Neural crest cell (in vitro differentiated cells): ENCODE results near the gene PACSIN2. TPM values are rescaled to one million over a fixed set of nuclear protein-coding genes. Genes with fewer than 3 reads are reported as not detected.

Experiments used
- DNase-seq: peaks from one replicate; pipeline ENCODE4 v3.0.0; 2021; ENCODE audit warnings: low read depth, mixed read lengths, low spot score
- H3K27ac Mint-ChIP-seq: one replicate; pipeline ENCODE4 v1.8.0; 2021; ENCODE audit warnings: mild to moderate bottlenecking, mixed read lengths; ENCODE audit not compliant: unreplicated experiment
- H3K27me3 Mint-ChIP-seq: 2 replicates; pipeline ENCODE4 v1.8.0; 2021; ENCODE audit warnings: low read depth, mild to moderate bottlenecking, mixed read lengths
- H3K36me3 Mint-ChIP-seq: 2 replicates; pipeline ENCODE4 v1.8.0; 2021; ENCODE audit warnings: low read depth, mild to moderate bottlenecking, mixed read lengths
- H3K4me1 Mint-ChIP-seq: 2 replicates; pipeline ENCODE4 v1.8.0; 2021; ENCODE audit warnings: mixed read lengths
- H3K4me3 Mint-ChIP-seq: one replicate; pipeline ENCODE4 v1.8.0; 2021; ENCODE audit warnings: mild to moderate bottlenecking, mixed read lengths
- H3K9me3 Mint-ChIP-seq: 2 replicates; pipeline ENCODE4 v1.8.0; 2021; ENCODE audit warnings: mixed read lengths
- total RNA-seq: library from RNA; stranded (reverse); gene quantifications from 2 replicates; pipeline ENCODE4 v1.2.1, GENCODE V29; 2021
- TF ChIP-seq, protein P1 (sequence below): fragments of 200-600 bp; sonication (generic); conservative IDR thresholded peaks from 2 replicates; pipeline ENCODE4 v1.5.0; 2021; ENCODE audit warnings: antibody characterized with exemption, mild to moderate bottlenecking

The PACSIN2 gene
- total RNA-seq, 1 donor from 2014 or later, result 79.4 TPM

DNA sequence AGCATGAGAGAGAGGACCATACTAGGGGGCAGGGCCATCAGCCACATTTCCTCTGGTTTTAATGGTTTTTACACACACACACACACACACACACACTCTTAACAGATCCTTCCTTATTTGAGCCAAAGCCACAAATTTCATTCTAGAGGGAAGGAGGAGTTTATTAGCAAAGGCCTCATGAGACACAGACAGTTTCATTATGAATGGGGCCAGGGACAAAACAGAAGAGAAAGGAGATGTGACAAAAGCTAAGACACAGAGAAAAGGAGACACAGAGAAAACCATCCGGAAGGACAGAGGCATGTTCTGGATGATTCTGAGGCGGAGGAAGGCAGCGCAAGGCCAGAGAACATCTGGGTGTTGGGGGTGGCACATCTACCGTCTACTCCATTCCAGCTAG is 125.6 kb downstream of the PACSIN2 start:
- peaks cover 14% of the 10 kb centered on the region for H3K36me3 Mint-ChIP-seq
- peaks cover 10% of the 10 kb centered on the region for H3K4me1 Mint-ChIP-seq
- no peak for DNase-seq
- H3K27ac Mint-ChIP-seq, result peak overlapping the region; percentile 63
- TF ChIP-seq, protein P1, sequence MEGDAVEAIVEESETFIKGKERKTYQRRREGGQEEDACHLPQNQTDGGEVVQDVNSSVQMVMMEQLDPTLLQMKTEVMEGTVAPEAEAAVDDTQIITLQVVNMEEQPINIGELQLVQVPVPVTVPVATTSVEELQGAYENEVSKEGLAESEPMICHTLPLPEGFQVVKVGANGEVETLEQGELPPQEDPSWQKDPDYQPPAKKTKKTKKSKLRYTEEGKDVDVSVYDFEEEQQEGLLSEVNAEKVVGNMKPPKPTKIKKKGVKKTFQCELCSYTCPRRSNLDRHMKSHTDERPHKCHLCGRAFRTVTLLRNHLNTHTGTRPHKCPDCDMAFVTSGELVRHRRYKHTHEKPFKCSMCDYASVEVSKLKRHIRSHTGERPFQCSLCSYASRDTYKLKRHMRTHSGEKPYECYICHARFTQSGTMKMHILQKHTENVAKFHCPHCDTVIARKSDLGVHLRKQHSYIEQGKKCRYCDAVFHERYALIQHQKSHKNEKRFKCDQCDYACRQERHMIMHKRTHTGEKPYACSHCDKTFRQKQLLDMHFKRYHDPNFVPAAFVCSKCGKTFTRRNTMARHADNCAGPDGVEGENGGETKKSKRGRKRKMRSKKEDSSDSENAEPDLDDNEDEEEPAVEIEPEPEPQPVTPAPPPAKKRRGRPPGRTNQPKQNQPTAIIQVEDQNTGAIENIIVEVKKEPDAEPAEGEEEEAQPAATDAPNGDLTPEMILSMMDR, result no peak
- H3K4me3 Mint-ChIP-seq, result no peak overlapping the region
- H3K27me3 Mint-ChIP-seq, result no peaks in the 10 kb centered on the region
- no peaks in the 10 kb centered on the region for H3K9me3 Mint-ChIP-seq

DNA sequence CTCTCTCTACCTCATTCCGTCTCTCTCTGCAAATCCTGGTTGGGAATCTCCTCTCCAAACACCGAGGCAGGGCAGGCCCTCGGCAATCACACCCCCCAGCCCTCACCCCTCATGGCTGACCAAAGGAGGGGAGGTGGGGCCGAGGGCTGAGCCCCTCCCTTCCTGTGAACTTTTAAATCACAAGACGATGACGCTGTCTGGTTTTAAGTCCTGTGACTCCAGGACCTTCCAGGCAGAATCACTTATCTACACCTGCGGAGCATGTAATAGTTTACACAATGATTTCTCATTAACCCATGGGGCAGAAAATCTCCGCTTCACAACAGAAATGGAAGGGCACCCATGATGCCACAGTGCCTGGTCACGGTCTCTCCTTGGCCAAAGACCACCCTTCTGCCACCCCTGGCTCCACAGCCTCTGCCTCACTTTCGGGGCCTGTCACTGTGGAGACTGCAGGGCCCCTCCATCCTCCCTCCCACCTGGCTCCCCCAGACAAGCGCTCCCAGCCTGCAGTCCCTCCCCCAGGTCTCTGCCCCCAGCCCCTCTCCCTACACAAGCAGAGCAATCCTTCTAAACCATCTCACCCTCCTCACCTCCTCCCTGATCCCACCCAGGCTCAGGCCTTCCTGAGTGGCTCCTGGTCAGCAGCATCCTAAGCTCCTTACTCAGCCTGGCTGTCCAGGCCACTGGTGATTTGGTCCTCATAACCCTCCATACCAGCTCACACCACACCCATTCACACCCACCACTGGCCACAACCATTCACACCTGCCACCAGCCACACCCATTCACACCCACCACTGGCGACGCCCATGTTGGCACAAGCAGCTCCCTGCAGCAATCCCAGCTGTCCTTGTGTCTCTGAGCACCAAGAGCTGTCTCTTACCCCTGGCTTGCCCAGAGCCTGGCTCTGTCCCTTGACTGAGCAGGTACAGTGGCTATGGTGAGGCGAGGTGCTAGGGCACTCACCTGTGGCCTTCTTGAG is 127.1 kb downstream of the PACSIN2 start:
- DNase-seq, result no peak
- Mint-ChIP-seq H3K4me1 (peaks cover 10% of the 10 kb centered on the region), H3K27ac (peak overlapping the region; percentile 57), H3K9me3 (no peaks in the 10 kb centered on the region), H3K4me3 (no peak overlapping the region), H3K36me3 (peaks cover 17% of the 10 kb centered on the region), H3K27me3 (no peaks in the 10 kb centered on the region)
- TF ChIP-seq, protein P1, result no peak

DNA sequence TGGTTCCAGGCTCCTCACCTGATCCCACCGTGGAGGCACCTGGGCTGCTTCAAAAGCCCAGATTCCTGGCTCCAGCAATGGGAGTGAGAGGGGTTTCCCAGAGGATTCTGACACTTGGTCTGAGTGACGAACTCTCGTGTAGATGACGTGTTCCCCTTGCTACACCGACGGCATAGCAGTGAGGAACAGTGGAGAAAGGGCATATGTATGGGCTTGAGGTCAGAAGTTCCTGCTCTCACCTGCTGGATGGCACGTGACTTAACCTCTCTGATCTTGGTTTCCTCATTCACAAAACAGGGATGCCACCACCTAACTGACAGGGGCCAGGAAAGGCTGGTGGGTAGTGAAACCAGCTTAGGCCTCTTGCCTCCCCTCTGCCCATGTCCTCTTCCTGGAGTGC is 127.8 kb downstream of the PACSIN2 start:
- Mint-ChIP-seq H3K27ac (no peak overlapping the region), H3K9me3 (no peaks in the 10 kb centered on the region), H3K27me3 (no peaks in the 10 kb centered on the region), H3K4me1 (peaks cover 10% of the 10 kb centered on the region), H3K36me3 (peaks cover 17% of the 10 kb centered on the region), H3K4me3 (no peak overlapping the region)
- DNase-seq, result no peak
- TF ChIP-seq, protein P1, result no peak

DNA sequence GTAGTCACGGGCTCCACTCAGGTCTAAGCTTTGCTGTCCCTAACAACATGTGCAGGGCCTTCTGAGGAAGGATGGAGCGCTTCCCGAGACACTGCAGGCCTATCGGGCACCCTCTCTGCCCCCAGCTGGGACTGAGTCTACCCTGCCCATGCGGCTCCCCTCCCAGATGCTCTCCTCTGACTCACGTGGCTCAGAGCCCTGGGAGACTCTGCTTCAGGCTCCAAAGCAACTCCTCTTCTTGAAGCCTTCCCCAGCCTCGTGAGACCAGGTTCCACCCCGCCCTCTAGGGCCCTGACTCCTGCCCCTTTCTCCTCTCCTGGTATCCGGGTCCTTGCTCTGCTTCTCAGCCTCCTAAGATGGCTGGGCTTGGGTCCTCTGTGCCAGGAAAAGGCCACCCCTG is 129.5 kb downstream of the PACSIN2 start:
- H3K27me3 Mint-ChIP-seq, result no peaks in the 10 kb centered on the region
- peaks cover 14% of the 10 kb centered on the region for H3K36me3 Mint-ChIP-seq
- TF ChIP-seq, protein P1, result no peak
- H3K9me3 Mint-ChIP-seq, result no peaks in the 10 kb centered on the region
- no peak for DNase-seq
- peak overlapping the region; percentile 27 for H3K27ac Mint-ChIP-seq
- peaks cover 10% of the 10 kb centered on the region for H3K4me1 Mint-ChIP-seq
- no peak overlapping the region for H3K4me3 Mint-ChIP-seq

DNA sequence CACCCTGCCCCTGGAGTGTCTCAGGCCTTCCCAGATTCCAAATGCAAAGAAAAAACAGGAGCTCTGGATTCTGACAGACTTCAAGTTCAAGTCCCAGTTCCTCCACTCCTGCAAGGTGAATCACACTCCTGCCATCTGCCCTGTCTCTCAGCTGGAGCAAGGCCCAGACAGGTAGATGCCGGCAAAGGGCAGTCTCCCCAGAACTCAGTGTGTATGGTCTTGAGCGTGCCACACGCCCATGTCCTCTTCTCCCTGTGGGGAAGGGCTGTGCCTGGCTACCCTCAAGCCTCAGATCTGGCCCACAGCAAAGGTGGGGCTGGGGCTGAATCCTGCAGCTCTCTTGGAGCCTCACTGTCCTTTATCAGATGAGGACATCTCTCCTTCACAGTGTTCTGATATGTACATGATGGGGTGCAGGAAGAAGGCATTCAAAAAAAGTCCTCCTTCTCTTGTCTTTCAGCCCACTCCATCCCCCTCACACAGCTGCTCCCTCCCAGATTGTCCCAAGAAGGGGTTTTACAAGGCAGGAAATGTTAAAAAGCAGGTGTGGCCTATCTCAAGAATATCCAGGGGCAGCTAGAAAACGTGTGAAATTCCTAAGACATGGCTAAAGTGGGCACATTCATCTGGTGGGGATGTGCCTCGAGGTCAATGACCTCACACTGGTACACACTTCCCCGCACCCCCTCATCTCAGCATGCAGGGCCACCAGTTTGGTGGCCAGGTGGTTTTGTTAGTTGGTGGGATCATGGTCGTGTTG is 130.2 kb downstream of the PACSIN2 start:
- TF ChIP-seq, protein P1, result no peak
- DNase-seq, result no peak
- Mint-ChIP-seq H3K27ac (peak overlapping the region; percentile 27), H3K36me3 (peaks cover 17% of the 10 kb centered on the region), H3K27me3 (no peaks in the 10 kb centered on the region), H3K9me3 (no peaks in the 10 kb centered on the region), H3K4me1 (peaks cover 10% of the 10 kb centered on the region), H3K4me3 (no peak overlapping the region)
